Panc1 (cell line): ENCODE measurements around the gene TMEM38A. TPM values are rescaled to one million over a fixed set of nuclear protein-coding genes. Genes with fewer than 3 reads are reported as not detected.

Experiments used
- ATAC-seq: fragments of 200-7000 bp; cut with Tn5 transposase; 2 replicates; pipeline ENCODE4 v1.9.1; 2020; ENCODE audit warnings: mild to moderate bottlenecking, moderate library complexity
- BruUV-seq: library from RNA; stranded (reverse); fragments of 400-500 nt; replicated peaks from 2 replicates; lab custom pipeline; 2021; lab: Mats Ljungman, UMichigan
- CTCF ChIA-PET: fragments of 300-600 bp; sonication (Branson Sonifier 250); formaldehyde crosslinking; loops from one replicate; lab custom pipeline; 2022; ENCODE audit warnings: antibody characterized with exemption; lab: Charles Lee
- POLR2A ChIA-PET: fragments of 300-600 bp; sonication (Branson Sonifier 250); formaldehyde crosslinking; loops from one replicate; lab custom pipeline; 2022; ENCODE audit warnings: antibody characterized with exemption; lab: Charles Lee
- DNase-seq: peaks from one replicate; pipeline ENCODE4 v3.0.0-alpha.2; 2010; ENCODE audit warnings: low read depth, low spot score
- H3K27ac ChIP-seq: 2 replicates; pipeline ENCODE4 v1.5.1; 2011; ENCODE audit warnings: mild to moderate bottlenecking, low read length, inconsistent platforms
- H3K27me3 ChIP-seq: fragments of 200-500 bp; sonication (Bioruptor generic); 2 replicates; pipeline ENCODE4 v1.6.0; 2014; ENCODE audit warnings: low read length, inconsistent platforms; ENCODE audit not compliant: control insufficient read depth, insufficient read depth
- H3K36me3 ChIP-seq: fragments of 200-500 bp; sonication (Bioruptor generic); 2 replicates; pipeline ENCODE4 v1.5.1; 2014; ENCODE audit warnings: inconsistent platforms, mild to moderate bottlenecking, low read length, moderate library complexity; ENCODE audit not compliant: control insufficient read depth, insufficient read depth
- H3K4me1 ChIP-seq: 2 replicates; pipeline ENCODE4 v1.5.1; 2011; ENCODE audit warnings: inconsistent platforms, mild to moderate bottlenecking, low read length, moderate library complexity; ENCODE audit not compliant: control insufficient read depth, insufficient read depth
- H3K4me3 ChIP-seq, 2 experiments: 2 replicates each; pipeline ENCODE4 v1.5.1; 2011 to 2012; ENCODE audit warnings: low read depth in 2 of 2, low read length in 2 of 2, mild to moderate bottlenecking in 2 of 2, inconsistent platforms in 1 of 2, moderate library complexity in 1 of 2
- H3K9me3 ChIP-seq: fragments of 200-500 bp; sonication (Bioruptor generic); 2 replicates; pipeline ENCODE4 v1.5.1; 2014; ENCODE audit warnings: low read depth, mild to moderate bottlenecking, inconsistent platforms, low read length, moderate library complexity; ENCODE audit not compliant: control insufficient read depth, insufficient read depth
- POLR2AphosphoS5 ChIP-seq: IDR thresholded peaks from 2 replicates; pipeline ENCODE4 v1.6.1; 2012; ENCODE audit warnings: mild to moderate bottlenecking, low read depth, low read length, moderate library complexity
- SIN3A ChIP-seq: IDR thresholded peaks from 2 replicates; pipeline ENCODE4 v1.6.1; 2012; ENCODE audit warnings: low read depth, mild to moderate bottlenecking, low read length, moderate library complexity, borderline replicate concordance; ENCODE audit not compliant: insufficient read depth
- TCF7L2 ChIP-seq: IDR thresholded peaks from 2 replicates; pipeline ENCODE4 v1.6.1; 2011; ENCODE audit warnings: mild to moderate bottlenecking, low read depth, low read length, inconsistent platforms
- in situ Hi-C: cut with HindIII; loops from 2 replicates; pipeline ENCODE4 v1.10.0; 2016; ENCODE audit warnings: low sequenced_read_pairs, low pct_unique_long_range_greater_than_20kb
- intact Hi-C: fragments of 100-400 bp; cut with micrococcal nuclease; formaldehyde crosslinking; loops from one replicate; pipeline ENCODE4 v1.10.0; 2022; ENCODE audit not compliant: unreplicated experiment
- total RNA-seq: library from RNA; stranded (reverse); gene quantifications from one replicate; pipeline ENCODE4 v1.2.1, GENCODE V29; 2021; ENCODE audit not compliant: unreplicated experiment
- TF ChIP-seq, protein P1 (sequence below), 2 experiments: IDR thresholded peaks; 2 replicates each; pipeline ENCODE4 v1.6.1; 2011 to 2012; ENCODE audit warnings: low read depth in 2 of 2, control low read depth in 1 of 2, low read length in 1 of 2, mild to moderate bottlenecking in 1 of 2, moderate library complexity in 1 of 2; ENCODE audit not compliant: insufficient read depth in 1 of 2
- TF ChIP-seq, protein P2 (sequence below): fragments of 450-650 bp; IDR thresholded peaks from 2 replicates; pipeline ENCODE4 v1.5.1; 2017; ENCODE audit warnings: mild to moderate bottlenecking

TMEM38A gene
- total RNA-seq, 1 experiment from 2014 or later = 8.4 TPM

DNA sequence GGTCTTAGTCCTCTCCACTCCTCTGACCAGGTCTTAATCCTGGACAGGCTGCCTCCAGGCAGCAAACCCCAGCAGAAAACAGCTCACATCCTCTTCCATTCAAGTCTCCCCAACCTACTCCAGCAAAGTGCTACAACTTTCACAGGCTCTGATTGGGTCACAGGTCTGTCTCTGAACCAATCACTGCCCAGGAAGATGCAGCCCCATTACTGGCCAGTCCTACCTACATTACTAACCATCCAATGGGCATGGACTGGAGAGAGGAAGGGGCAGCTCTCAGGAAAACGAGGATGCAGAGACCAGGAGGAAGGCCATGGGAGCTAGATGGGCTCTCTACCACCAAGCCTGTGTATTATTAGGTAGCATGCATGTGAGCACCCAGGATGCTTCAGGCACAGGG, 45.1 kb upstream of the TMEM38A start:
- Histone ChIP-seq H3K4me1 (peaks cover 6% of the 10 kb centered on the region), H3K27me3 (no peaks in the 10 kb centered on the region), H3K9me3 (no peaks in the 10 kb centered on the region), H3K36me3 (no peaks in the 10 kb centered on the region), H3K27ac (no peak overlapping the region), H3K4me3 (no peak overlapping the region)
- BruUV-seq = no TSS peak
- DNase-seq = no peak
- intact Hi-C loops (no loop called here), in situ Hi-C loops (no loop called here)
- no peak for ATAC-seq
- CTCF ChIA-PET = no interaction called here
- POLR2A ChIA-PET = no interaction called here
- TF ChIP-seq TCF7L2 (no peak), SIN3A (no peak), POLR2AphosphoS5 (no peak)
- TF ChIP-seq, protein P1, sequence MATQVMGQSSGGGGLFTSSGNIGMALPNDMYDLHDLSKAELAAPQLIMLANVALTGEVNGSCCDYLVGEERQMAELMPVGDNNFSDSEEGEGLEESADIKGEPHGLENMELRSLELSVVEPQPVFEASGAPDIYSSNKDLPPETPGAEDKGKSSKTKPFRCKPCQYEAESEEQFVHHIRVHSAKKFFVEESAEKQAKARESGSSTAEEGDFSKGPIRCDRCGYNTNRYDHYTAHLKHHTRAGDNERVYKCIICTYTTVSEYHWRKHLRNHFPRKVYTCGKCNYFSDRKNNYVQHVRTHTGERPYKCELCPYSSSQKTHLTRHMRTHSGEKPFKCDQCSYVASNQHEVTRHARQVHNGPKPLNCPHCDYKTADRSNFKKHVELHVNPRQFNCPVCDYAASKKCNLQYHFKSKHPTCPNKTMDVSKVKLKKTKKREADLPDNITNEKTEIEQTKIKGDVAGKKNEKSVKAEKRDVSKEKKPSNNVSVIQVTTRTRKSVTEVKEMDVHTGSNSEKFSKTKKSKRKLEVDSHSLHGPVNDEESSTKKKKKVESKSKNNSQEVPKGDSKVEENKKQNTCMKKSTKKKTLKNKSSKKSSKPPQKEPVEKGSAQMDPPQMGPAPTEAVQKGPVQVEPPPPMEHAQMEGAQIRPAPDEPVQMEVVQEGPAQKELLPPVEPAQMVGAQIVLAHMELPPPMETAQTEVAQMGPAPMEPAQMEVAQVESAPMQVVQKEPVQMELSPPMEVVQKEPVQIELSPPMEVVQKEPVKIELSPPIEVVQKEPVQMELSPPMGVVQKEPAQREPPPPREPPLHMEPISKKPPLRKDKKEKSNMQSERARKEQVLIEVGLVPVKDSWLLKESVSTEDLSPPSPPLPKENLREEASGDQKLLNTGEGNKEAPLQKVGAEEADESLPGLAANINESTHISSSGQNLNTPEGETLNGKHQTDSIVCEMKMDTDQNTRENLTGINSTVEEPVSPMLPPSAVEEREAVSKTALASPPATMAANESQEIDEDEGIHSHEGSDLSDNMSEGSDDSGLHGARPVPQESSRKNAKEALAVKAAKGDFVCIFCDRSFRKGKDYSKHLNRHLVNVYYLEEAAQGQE (IDR thresholded peaks at IDR 0.05; ENCODE audit: insufficient read depth in 1 of 2, low read depth in 2 of 2, low read length in 1 of 2) = no peak
- TF ChIP-seq, protein P2, sequence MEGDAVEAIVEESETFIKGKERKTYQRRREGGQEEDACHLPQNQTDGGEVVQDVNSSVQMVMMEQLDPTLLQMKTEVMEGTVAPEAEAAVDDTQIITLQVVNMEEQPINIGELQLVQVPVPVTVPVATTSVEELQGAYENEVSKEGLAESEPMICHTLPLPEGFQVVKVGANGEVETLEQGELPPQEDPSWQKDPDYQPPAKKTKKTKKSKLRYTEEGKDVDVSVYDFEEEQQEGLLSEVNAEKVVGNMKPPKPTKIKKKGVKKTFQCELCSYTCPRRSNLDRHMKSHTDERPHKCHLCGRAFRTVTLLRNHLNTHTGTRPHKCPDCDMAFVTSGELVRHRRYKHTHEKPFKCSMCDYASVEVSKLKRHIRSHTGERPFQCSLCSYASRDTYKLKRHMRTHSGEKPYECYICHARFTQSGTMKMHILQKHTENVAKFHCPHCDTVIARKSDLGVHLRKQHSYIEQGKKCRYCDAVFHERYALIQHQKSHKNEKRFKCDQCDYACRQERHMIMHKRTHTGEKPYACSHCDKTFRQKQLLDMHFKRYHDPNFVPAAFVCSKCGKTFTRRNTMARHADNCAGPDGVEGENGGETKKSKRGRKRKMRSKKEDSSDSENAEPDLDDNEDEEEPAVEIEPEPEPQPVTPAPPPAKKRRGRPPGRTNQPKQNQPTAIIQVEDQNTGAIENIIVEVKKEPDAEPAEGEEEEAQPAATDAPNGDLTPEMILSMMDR = no peak

DNA sequence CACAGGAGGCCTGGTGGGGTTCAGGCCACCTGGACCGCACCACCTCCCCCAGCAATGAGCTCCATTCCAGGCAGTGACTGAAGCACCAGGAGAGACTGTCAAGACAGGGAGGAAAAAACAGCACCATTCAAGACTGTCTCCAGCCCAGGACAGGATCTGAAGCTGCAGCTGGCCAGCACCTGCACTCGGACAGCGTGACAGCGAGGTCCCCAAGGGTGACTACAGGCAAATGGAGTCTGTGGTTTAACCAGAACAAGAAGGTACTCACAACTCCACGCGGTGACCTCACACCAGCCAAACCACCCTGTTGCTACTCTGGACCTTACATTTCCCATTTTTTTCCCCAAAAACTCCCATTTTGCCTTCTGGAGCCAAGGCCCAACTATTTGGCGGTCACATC, 42.7 kb upstream of the TMEM38A start:
- Histone ChIP-seq H3K27ac (no peak overlapping the region), H3K4me1 (peaks cover 6% of the 10 kb centered on the region), H3K27me3 (no peaks in the 10 kb centered on the region), H3K9me3 (no peaks in the 10 kb centered on the region), H3K4me3 (no peak overlapping the region), H3K36me3 (no peaks in the 10 kb centered on the region)
- no peak for ATAC-seq
- TF ChIP-seq POLR2AphosphoS5 = no peak
- TF ChIP-seq, protein P2 = no peak
- TF ChIP-seq, protein P1 (IDR thresholded peaks at IDR 0.05; ENCODE audit: insufficient read depth in 1 of 2, low read depth in 2 of 2, low read length in 1 of 2) = no peak
- TF ChIP-seq SIN3A = no peak
- no peak for TF ChIP-seq TCF7L2
- in situ Hi-C loops (no loop called here), intact Hi-C loops (no loop called here)
- ChIA-PET POLR2A (no interaction called here), CTCF (no interaction called here)
- no TSS peak for BruUV-seq
- DNase-seq = no peak
